ENCODE results near the gene BNIP1.
A peak's percentile ranks its signal among the peaks of the same experiment; 100 is the strongest.

BNIP1 gene

DNA sequence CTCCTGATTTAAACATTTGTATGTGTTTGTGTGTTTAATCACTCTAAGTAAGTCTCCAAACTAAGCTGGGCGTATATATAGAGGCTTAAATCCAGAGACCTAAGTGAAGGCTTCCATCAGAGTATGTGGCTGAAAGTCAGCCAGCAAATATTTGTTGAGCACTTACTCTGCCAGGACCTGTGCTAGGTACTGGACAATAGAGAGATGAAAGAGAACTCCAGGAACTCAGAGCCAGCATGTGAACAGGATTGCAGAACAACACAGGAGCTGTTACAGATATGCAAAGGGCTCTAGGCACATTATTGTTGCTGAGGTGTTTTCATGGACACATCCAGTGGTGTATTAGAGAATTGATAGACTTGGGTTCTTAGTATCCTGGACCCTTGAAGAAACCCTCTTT lies 4.7 kb upstream of the BNIP1 start:
- Histone ChIP-seq H4K20me1 (ENCODE audit: insufficient read depth, low read length) (no peaks in the 10 kb centered on the region), H3K27me3 (ENCODE audit: insufficient read depth, low read length, poor library complexity) (no peaks in the 10 kb centered on the region), H3K4me1 (ENCODE audit: insufficient read depth, low read length) (peaks cover 9% of the 10 kb centered on the region), H2AFZ (ENCODE audit: low read depth, low read length) (no peak overlapping the region), H3K27ac (ENCODE audit: low read length) (no peak overlapping the region), H3K36me3 (ENCODE audit: insufficient read depth, low read length) (peaks cover 2% of the 10 kb centered on the region; the same call in 1 of the 2 replicates), H3K9ac (ENCODE audit: low read depth, low read length) (no peak overlapping the region), H3K4me2 (ENCODE audit: insufficient read depth, low read length) (no peak overlapping the region), H3K79me2 (ENCODE audit: insufficient read depth, low read length) (peaks cover 3% of the 10 kb centered on the region), H3K4me3 (ENCODE audit: low read depth in 1 of 2, low read length in 2 of 2) (no peak overlapping the region), H3K9me3 (ENCODE audit: insufficient read depth, low read length, severe bottlenecking) (no peaks in the 10 kb centered on the region)
- DNase-seq, result no peak
- no peak for ATAC-seq (ENCODE audit: insufficient read depth, low read depth)
- no peak for TF ChIP-seq EZH2 (IDR thresholded peaks at IDR 0.05; ENCODE audit: borderline replicate concordance, low read depth, low read length, severe bottlenecking)
- TF ChIP-seq, protein P1, sequence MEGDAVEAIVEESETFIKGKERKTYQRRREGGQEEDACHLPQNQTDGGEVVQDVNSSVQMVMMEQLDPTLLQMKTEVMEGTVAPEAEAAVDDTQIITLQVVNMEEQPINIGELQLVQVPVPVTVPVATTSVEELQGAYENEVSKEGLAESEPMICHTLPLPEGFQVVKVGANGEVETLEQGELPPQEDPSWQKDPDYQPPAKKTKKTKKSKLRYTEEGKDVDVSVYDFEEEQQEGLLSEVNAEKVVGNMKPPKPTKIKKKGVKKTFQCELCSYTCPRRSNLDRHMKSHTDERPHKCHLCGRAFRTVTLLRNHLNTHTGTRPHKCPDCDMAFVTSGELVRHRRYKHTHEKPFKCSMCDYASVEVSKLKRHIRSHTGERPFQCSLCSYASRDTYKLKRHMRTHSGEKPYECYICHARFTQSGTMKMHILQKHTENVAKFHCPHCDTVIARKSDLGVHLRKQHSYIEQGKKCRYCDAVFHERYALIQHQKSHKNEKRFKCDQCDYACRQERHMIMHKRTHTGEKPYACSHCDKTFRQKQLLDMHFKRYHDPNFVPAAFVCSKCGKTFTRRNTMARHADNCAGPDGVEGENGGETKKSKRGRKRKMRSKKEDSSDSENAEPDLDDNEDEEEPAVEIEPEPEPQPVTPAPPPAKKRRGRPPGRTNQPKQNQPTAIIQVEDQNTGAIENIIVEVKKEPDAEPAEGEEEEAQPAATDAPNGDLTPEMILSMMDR (IDR thresholded peaks at IDR 0.05; ENCODE audit: borderline replicate concordance, extremely low read depth, low read length, poor library complexity, severe bottlenecking), result no peak

DNA sequence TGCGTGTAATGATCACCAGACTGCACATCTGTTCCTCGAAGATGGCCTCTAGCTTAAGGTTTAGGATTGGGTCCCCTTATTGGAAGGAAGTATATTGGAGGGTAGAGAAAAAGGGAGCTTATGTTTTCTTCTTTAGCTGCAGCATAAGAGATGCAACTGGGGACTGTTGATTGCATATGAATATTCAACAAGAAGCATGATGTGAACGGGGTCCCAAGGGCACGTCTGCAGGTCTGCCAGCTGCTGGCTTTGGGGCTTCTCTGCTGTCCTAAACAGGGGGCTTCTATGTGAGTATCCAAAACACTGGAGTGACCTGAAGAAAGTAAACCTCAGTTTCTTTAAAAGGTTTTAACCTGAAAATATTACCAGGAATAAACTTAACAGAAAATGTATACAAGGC lies 3.6 kb upstream of the BNIP1 start:
- H3K4me3 ChIP-seq (ENCODE audit: low read depth in 1 of 2, low read length in 2 of 2), result no peak overlapping the region
- H4K20me1 ChIP-seq (ENCODE audit: insufficient read depth, low read length), result no peaks in the 10 kb centered on the region
- no peaks in the 10 kb centered on the region for H3K9me3 ChIP-seq (ENCODE audit: insufficient read depth, low read length, severe bottlenecking)
- peaks cover 4% of the 10 kb centered on the region; the same call in 1 of the 2 replicates for H3K36me3 ChIP-seq (ENCODE audit: insufficient read depth, low read length)
- TF ChIP-seq, protein P1 (IDR thresholded peaks at IDR 0.05; ENCODE audit: borderline replicate concordance, extremely low read depth, low read length, poor library complexity, severe bottlenecking), result no peak
- TF ChIP-seq EZH2 (IDR thresholded peaks at IDR 0.05; ENCODE audit: borderline replicate concordance, low read depth, low read length, severe bottlenecking), result no peak
- H3K4me1 ChIP-seq (ENCODE audit: insufficient read depth, low read length), result peaks cover 20% of the 10 kb centered on the region
- H3K27ac ChIP-seq (ENCODE audit: low read length), result no peak overlapping the region
- DNase-seq (no peak), ATAC-seq (ENCODE audit: insufficient read depth, low read depth) (no peak)
- no peaks in the 10 kb centered on the region for H3K27me3 ChIP-seq (ENCODE audit: insufficient read depth, low read length, poor library complexity)
- peaks cover 9% of the 10 kb centered on the region for H3K79me2 ChIP-seq (ENCODE audit: insufficient read depth, low read length)
- H3K4me2 ChIP-seq (ENCODE audit: insufficient read depth, low read length), result no peak overlapping the region
- H3K9ac ChIP-seq (ENCODE audit: low read depth, low read length), result no peak overlapping the region
- no peak overlapping the region for H2AFZ ChIP-seq (ENCODE audit: low read depth, low read length)

DNA sequence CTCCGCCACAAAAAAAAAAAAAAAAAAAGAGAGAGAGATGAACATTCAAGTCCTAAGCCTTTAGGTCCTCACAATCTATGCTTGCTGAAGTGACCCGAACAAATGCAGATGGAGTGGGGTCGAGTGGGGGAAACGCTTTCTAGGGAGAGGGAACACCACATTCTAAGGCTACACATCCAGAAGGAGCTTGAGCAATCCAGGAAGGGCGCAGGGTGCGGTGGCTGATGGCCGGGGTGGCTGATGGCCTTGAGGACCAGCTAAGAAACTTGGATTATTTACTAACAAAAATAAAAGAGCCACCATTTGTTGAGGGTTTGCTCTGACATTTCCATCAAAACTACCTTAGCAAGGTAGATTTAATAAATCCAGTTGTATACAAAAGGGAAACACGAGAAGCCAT lies 764 bp upstream of the BNIP1 start:
- TF ChIP-seq, protein P1 (IDR thresholded peaks at IDR 0.05; ENCODE audit: borderline replicate concordance, extremely low read depth, low read length, poor library complexity, severe bottlenecking), result no peak
- TF ChIP-seq EZH2 (IDR thresholded peaks at IDR 0.05; ENCODE audit: borderline replicate concordance, low read depth, low read length, severe bottlenecking), result no peak
- DNase-seq (no peak), ATAC-seq (ENCODE audit: insufficient read depth, low read depth) (no peak)
- Histone ChIP-seq H3K4me1 (ENCODE audit: insufficient read depth, low read length) (peaks cover 25% of the 10 kb centered on the region), H2AFZ (ENCODE audit: low read depth, low read length) (peak overlapping the region; percentile 96), H4K20me1 (ENCODE audit: insufficient read depth, low read length) (no peaks in the 10 kb centered on the region), H3K9ac (ENCODE audit: low read depth, low read length) (no peak overlapping the region), H3K79me2 (ENCODE audit: insufficient read depth, low read length) (peaks cover 12% of the 10 kb centered on the region), H3K27me3 (ENCODE audit: insufficient read depth, low read length, poor library complexity) (no peaks in the 10 kb centered on the region), H3K9me3 (ENCODE audit: insufficient read depth, low read length, severe bottlenecking) (no peaks in the 10 kb centered on the region), H3K4me2 (ENCODE audit: insufficient read depth, low read length) (peak overlapping the region; percentile 99; the same call in 1 of the 2 replicates), H3K27ac (ENCODE audit: low read length) (no peak overlapping the region), H3K4me3 (ENCODE audit: low read depth in 1 of 2, low read length in 2 of 2) (peak overlapping the region in 1 of 2 experiments; percentile 20; a peak in 1 of 4 replicates), H3K36me3 (ENCODE audit: insufficient read depth, low read length) (peaks cover 19% of the 10 kb centered on the region)

DNA sequence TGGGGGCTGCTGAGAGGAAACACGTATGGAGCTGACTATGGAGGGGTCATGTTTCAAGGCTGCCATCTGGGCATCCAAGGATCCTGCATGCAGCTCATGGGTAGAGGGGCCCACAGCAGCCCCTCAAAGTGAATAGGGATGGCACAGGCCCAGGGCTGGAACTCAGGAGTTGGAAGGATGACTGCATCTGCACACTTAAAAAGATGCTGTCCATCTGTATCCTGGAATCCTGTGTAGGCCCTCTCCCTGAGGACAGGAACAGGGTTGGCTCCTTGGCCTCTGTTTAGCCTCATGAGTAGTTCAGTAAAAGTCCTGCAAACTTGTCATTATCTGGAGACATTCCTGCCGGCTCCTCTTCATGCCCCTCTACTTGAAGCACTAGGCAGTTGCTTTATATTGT lies 4.0 kb downstream of the BNIP1 start:
- DNase-seq (no peak), ATAC-seq (ENCODE audit: insufficient read depth, low read depth) (no peak)
- TF ChIP-seq, protein P1 (IDR thresholded peaks at IDR 0.05; ENCODE audit: borderline replicate concordance, extremely low read depth, low read length, poor library complexity, severe bottlenecking), result no peak
- no peak for TF ChIP-seq EZH2 (IDR thresholded peaks at IDR 0.05; ENCODE audit: borderline replicate concordance, low read depth, low read length, severe bottlenecking)
- no peak overlapping the region for H3K27ac ChIP-seq (ENCODE audit: low read length)
- H3K4me2 ChIP-seq (ENCODE audit: insufficient read depth, low read length), result no peak overlapping the region
- H3K79me2 ChIP-seq (ENCODE audit: insufficient read depth, low read length), result peaks cover 12% of the 10 kb centered on the region
- peaks cover 39% of the 10 kb centered on the region for H3K36me3 ChIP-seq (ENCODE audit: insufficient read depth, low read length)
- H3K4me3 ChIP-seq (ENCODE audit: low read depth in 1 of 2, low read length in 2 of 2), result no peak overlapping the region
- H3K9ac ChIP-seq (ENCODE audit: low read depth, low read length), result no peak overlapping the region
- no peaks in the 10 kb centered on the region for H3K27me3 ChIP-seq (ENCODE audit: insufficient read depth, low read length, poor library complexity)
- peaks cover 25% of the 10 kb centered on the region for H3K4me1 ChIP-seq (ENCODE audit: insufficient read depth, low read length)
- H3K9me3 ChIP-seq (ENCODE audit: insufficient read depth, low read length, severe bottlenecking), result no peaks in the 10 kb centered on the region
- H4K20me1 ChIP-seq (ENCODE audit: insufficient read depth, low read length), result no peaks in the 10 kb centered on the region
- H2AFZ ChIP-seq (ENCODE audit: low read depth, low read length), result no peak overlapping the region
